GM12891 (cell line): Measurements from ENCODE around the gene OR8G1.
"Not testable (repeated sequence)": the region's sequence is repeated elsewhere in the genome, so short reads cannot be mapped to it uniquely, and the experiment has no call there.

Experiments
- POLR2A ChIP-seq: IDR thresholded peaks from 2 replicates; pipeline ENCODE4 v1.6.1; 2011; ENCODE audit warnings: low read depth, low read length, control low read depth
- POLR2AphosphoS5 ChIP-seq: IDR thresholded peaks from 2 replicates; pipeline ENCODE4 v1.6.1; 2011; ENCODE audit warnings: low read depth, low read length, control low read depth
- SPI1 ChIP-seq: IDR thresholded peaks from 2 replicates; pipeline ENCODE4 v1.6.1; 2011; ENCODE audit warnings: low read depth, low read length, control low read depth
- TAF1 ChIP-seq: IDR thresholded peaks from 2 replicates; pipeline ENCODE4 v1.6.1; 2011; ENCODE audit warnings: low read depth, low read length, control low read depth

DNA sequence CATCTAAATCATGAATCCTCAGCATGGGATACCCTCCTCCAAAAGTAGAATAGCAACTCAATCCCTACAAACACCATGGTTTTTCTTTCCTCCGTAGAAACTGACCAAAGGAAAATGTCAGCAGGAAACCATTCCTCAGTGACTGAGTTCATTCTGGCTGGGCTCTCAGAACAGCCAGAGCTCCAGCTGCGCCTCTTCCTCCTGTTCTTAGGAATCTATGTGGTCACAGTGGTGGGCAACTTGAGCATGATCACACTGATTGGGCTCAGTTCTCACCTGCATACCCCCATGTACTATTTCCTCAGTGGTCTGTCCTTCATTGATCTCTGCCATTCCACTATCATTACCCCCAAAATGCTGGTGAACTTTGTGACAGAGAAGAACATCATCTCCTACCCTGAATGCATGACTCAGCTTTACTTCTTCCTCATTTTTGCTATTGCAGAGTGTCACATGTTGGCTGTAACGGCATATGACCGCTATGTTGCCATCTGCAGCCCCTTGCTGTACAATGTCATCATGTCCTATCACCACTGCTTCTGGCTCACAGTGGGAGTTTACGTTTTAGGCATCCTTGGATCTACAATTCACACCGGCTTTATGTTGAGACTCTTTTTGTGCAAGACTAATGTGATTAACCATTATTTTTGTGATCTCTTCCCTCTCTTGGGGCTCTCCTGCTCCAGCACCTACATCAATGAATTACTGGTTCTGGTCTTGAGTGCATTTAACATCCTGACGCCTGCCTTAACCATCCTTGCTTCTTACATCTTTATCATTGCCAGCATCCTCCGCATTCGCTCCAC lies 16.1 kb upstream of the OR8G1 start:
- TF ChIP-seq POLR2A, POLR2AphosphoS5, SPI1, TAF1: not testable (repeated sequence)
